HG03135 (cell line): ENCODE results near the gene SLIT3.

Experiments
- ATAC-seq: cut with Tn5 transposase; IDR thresholded peaks from one replicate; pipeline ENCODE4 v1.9.1; 2021; ENCODE audit warnings: mild to moderate bottlenecking, moderate library complexity; ENCODE audit not compliant: unreplicated experiment

SLIT3 gene

DNA sequence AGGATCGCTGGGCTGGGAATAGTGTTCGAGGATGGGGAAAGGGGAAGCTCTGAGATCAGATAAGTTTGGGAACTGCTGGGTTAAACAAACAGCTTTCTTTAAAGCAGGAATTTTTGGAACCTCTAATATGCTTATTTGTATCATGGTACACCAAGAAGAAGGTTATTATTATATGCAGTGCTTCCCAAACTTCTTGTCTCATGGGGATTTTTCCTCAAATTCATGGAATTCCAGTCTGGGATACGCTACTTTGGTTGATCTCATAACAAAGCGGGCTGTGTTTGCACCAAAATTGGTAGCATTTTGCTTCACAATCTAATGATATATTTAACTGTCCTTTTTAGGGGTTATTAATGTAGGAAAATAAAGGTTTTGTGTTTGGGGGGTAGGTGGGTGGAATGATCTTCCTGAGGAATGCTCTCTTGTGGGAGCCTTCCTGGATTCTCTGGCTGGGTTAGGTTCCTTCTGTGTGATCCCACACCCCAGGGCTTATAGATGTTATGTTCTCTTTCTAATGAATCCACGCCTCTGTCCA is 605.6 kb downstream of the SLIT3 start:
- ATAC-seq = no peak

DNA sequence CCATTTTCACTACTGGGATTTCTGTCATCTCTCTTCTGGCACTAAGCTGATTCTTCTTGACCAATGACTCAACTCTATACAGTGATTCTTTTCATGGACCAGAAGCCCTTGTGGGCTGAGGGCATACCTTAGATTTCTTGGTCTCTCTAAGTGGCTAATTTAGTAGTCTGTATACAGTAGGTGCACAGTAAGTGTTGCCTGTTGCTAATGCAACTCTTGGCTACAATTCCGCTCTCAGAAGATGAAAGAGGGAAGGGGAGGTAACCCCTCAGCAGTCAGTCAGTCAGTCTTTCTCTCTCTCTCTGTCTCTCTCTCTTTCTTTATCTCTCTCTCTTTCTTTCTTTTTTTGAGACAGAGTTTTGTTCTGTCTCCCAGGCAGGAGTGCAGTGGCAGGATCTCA is 606.6 kb downstream of the SLIT3 start:
- no peak for ATAC-seq

DNA sequence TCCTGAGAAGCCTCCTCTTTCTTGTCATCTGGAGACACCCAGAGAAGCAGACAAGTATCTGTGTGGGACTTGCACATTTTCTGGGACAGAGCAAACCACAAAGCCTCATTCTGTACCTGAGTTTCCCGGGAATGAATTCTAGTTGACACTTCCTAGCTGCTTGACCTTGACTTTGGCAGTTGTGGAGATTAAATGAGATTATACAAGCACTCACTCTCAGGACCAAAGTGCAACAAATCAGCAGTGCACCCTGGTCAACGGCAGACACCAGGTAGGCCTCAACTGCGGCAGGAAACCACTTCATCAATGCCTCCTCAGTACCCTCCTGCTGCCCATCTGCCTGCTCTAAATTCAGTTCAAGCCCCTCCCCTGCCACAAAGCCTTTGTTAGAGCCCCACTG is 607.1 kb downstream of the SLIT3 start:
- ATAC-seq = no peak

DNA sequence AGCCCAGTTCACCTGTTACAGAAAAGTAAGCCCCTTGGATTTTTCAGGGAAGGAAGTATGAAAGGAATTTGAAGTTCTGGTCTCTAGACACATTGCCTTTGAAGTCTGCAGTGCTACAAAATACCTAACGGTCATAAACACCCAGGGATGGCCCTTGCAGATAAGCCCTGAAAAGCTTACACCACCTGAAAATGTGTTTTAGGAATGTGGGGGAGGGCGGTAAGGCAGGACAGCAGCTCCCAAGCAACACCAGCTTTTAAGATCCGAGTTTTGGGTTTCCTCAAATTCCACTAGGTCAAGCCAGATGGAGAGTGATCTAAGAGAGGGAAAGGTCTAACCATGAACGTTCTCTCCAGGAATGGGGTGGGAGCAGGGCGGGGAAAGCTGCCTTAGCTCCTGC is 607.6 kb downstream of the SLIT3 start:
- no peak for ATAC-seq

DNA sequence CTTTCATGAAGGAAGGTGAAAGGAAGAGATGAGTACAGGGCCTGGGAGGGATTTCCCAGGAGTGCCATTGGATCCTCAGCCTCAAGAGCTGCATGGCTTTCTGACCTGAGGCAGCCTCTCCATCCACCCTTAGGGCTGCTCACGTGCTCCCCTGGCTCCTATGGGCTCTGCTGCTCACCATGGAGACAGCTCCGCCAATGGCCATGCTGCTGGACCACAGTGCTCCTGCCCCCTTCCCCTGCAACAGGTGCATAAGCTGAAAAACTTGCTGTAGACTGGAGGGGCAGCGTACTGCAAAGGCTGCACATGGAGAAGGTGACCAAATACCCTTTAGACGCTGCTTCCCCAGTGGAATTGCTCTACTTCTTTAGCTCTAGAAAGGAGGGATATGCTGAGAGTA is 609.0 kb downstream of the SLIT3 start:
- no peak for ATAC-seq

DNA sequence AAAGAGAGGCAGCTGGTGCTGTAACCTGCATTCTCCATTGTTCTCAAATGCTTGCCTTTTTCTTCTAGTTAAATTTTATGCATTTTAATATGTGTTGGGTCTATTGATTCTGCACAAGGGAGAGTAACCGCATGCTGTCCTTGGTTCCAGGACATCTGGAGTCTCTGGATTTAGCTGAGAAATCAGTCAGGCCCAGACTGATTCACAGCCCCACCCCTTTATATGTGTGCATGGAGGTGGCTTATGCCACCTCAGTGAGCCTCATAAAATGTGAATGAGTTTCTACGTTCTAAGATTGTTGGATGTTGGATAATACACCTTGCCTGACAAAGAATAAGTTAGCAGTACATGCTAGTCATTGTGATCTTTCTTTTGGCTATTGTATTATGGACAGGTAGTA is 611.7 kb downstream of the SLIT3 start:
- ATAC-seq = no peak

DNA sequence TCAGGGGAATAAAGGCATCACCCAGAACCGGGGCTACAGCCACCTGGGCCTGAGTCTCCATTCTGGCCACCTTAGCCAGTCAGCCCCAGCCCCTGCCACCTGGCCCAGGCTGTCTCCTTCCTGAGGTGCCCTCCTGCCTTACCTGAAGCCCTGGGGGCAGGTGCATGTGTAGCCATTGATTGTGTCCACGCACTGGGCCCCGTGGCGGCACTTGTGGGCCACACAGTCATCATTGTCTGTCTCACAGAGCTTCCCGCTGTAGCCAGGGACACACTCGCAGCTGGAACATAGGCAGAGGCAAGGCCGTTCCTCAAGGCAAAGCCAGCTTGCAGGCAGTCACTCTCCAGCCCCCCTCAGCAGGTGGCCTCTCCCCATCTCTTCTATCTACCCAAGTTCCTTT is 614.1 kb downstream of the SLIT3 start:
- no peak for ATAC-seq

DNA sequence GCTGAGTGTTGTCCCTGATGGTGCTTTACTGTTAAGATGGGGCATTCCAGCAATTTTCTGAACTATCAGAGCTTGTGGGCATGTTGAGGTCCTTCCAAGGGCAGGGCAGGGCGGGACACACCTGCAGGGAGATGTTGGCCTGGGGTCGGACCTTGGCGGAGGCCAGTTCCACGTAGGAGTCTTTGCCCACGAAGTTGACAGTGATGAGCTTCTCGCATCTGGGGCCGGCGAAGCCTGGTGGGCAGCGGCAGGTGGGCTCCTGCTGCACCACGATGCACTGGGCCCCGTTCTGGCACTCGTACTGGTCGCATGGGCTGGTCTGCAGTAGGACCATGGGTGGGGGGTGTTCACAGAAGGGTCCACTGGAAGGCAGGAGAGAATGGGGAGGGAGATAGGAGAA is 615.4 kb downstream of the SLIT3 start:
- no peak for ATAC-seq

DNA sequence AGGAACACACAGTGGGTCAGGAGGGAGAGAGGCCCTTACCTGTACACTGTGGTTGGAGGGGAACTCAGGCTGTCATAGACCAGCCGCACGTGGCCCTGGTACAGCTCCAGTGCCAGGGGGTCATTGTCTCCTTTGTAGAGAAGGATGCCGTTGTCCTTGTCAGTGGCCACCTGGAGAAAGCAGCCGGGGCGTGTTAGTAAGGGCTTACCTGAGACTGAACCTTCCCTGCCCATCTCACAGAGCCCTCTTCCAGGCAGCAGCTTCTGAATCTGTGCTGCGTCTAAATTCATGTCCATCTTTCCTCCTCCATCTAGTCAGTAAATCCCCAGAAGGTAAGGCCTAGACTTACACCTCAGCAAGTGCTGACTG is 617.0 kb downstream of the SLIT3 start:
- ATAC-seq = no peak

DNA sequence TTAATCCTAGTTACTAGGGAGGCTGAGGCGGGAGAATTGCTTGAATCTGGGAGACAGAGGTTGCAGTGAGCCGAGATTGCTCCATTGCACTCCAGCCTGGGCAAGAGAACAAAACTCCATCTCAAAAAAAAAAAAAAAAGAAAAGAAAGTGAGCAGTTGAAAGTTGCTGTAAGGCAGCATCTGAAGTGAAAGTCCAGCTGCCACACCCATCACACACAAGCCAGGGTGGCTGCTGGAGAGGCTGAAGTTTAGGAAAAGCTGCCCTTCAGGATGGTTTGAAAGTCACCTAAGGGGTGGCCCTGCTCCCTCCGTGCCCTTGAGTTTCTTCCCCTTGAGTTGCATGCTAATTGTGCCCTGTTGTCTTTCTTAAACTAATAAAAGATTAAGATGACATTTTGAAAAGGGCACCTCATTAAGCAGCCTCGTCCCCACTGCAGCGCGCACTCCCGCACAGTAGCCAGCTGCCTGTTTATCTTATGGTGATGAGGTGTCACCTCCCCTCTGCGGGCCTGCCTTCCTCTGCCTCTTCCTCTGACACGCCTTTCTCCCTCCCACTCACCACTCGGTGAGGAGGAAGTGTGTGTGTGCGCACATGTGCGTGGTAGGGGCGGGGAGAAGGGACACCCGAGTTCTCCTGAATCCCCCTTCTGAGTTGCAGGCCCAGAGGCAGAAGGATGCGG is 617.6 kb downstream of the SLIT3 start:
- no peak for ATAC-seq

DNA sequence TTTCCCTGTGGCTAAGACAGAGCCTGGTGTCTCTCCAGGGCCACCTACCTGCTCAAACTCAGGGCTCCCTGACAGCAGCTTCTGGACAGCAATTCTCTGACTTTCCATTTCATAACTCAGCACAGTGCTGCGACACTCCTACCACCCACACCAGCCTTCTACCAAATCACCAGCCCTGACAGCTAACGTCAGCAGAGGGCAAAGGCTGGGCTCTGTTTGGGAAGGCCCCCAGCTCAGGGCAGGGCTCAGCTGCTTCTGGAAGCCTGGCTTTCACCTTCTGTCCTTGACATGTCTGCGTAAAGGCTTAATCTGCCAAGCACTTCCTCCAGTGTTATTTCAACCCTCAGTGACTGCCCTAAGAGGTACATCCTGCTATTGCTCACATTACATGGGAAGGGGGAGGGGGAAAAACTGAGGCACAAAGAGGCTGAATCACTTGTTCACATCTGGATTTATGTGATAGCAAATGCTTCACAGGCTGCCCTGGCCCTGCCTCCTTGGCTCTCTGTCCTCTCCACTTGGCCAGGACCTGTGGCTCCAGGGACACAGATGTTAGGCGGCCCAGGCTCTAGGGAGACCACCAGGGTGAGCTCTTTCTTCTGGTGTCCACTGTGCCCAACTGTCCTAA is 619.3 kb downstream of the SLIT3 start:
- no peak for ATAC-seq

DNA sequence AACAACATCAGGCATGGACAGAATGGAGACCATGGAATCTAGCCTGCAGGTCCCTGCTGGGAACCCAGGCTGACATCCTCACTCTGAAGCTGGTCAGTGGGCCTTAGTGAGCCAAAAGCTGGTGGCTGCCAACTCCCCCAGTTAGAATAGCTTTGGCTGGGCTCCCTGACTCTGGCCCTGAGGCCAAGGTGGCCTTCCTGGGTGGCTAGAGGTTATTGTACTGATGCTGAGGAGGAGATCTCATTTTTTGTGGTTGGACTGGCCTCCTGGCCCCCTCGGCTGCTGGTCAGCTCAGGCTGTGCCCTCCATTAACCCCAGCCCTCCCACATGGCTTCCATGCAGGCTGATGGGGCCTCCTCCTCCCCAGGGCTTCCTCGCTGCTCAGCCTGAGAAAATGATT is 620.5 kb downstream of the SLIT3 start:
- no peak for ATAC-seq

DNA sequence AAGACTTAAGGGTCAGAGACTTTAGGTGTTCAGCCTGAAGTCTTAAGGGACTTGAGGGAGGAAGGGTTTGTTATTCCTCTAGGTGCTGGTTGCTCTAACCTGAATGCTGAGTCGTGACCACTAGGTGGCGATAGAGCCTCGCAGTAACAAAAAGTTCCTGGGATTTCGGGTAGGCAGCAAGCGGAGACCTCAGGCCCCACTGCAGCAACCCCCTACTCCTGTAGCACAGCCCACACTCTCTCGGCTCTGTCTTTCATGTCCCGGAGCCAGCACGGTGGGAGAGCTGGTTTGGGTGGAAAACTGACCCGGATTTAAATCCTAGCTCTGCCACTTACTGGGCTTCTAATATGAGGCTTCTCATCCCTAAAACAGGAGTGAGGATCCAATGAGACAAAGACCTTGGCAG is 621.4 kb downstream of the SLIT3 start:
- peak; percentile 63 for ATAC-seq

DNA sequence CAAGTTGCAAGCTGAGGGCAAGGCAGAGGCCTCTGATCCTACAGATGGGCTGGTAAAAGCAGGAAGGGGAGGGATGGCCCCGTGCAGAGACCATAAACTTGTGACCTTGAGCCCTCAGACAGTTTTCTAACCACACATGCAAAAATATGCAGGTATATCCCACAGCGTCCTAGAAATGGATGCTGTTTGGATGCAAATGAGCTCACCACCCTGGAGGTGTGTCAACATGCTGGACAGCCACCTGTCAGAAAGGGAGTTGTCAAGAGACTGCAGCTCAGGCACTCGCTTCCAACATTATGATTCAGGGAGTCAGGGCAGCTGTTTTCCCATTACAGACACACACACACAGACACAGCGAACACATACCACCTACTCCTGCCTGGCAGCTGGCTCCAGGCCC is 624.4 kb downstream of the SLIT3 start:
- ATAC-seq = no peak

DNA sequence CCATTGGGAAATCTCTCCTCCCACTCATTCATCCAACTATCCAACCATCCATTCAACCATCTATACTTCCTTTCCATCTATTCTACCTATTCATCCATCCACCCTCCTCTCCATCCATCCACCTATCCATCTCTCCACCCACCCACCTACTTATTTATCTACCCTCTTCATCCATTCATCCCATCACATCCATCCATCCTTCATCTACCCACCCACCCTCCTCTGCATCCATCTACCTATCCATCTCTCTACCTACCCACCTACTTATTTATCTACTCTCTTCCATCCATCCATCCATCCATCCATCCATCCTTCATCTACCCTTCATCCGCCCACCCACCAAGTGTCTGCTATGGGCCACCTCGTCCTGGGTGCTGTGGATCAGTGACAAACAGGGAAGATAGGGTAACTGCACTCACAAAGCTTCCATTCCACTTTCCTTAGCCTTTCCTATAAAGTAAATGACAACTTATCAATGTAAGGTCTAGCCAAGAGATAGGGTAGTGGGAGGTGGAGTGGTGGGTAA is 625.0 kb downstream of the SLIT3 start:
- no peak for ATAC-seq

DNA sequence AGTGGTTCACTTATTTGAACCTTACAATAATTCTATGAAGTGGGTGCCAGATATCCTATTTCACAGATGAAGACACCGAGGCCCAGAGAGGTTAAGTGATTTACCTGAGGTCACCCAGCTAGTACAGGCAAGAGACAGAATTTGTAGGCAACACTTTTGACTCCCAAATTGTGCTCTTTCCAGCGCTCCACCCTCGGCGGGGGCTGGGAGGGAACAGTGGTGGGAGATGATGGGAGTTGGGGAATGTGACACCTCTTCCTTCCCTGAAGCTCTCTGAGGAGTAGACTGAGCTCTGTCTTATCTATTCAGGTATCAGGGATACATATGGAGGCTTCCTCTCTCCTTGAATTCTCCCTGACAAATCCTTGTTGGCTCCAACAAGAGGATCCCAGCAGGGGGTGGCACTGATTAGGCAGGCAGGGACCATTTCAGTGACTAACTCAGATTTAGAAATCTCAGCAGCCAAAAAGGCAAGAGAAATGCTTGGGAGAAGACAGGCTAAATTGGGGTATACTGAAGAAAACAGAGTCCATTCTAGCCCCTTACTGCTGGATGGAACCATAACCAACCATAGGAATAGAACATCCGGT is 626.0 kb downstream of the SLIT3 start:
- ATAC-seq = no peak

DNA sequence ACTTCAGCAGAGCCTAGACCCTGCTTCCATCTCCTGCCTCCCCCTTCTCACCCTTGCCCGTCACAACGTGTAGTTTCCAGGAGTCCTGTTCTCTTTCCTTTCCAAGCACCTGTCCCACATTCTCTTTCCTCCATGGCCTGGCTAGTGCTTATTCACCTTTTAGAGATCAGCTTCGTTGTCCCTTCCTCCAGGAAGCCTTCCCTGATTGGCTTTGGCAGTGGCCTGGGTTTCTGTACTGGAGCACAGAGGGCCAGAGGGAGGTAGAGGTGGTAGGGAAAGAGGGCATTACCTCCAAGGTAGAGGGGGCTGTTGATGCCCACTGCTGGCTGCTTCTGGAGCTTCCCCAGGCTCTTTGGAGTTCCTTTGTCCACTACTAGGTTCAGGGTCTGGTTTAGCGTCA is 628.1 kb downstream of the SLIT3 start:
- ATAC-seq = no peak

DNA sequence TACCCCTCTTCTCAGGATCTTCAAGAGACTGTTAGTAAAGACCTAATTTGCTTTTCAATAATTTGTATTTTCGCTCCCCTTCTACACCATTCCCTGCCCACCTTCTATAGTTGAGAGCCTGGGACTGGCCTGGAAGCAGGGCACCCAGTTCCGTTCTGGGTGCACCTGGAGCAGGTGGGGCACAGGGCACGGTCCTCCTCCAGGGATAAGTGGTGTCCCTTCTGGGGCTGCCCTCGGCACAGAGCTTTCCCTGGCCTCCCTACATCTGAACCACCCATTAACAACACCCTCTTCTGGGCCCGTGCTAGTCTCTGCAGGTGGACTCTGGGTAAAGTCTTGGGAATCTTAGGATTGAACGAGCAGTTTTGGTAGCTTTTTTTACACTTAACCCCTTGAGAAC is 628.9 kb downstream of the SLIT3 start:
- no peak for ATAC-seq

DNA sequence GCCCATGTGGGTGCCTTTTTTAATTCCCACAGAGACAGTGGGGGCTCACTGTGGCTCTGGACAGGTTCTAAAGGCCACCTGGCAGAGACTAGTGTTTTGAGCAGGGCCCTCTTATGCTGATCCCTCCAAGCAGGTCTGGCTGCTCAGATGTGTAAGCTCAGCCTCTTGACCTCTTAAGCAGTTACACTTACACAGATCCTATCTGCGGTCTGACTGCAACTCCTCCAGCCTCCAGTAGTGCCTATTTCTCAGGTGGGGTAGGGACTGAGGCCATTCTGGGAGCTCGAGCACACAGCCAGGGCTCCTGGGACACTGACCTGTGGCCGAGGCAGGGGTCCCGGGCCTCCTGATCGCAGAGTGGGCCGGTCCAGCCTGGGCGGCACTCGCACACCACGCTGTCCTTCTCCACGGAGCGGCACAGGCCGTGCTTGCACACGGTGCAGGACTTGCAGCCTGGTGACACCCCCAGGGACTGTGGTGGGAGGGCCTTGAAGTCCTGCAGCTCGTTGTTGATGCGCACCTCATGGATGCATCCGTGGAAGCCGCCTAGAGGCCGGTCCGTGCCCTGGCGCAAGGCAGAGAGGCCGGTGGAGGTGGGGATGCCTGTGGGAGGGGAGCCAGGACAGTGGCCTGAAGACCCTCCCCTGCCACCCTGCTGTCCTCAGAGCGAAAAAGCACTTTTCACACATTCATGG is 629.9 kb downstream of the SLIT3 start:
- no peak for ATAC-seq

DNA sequence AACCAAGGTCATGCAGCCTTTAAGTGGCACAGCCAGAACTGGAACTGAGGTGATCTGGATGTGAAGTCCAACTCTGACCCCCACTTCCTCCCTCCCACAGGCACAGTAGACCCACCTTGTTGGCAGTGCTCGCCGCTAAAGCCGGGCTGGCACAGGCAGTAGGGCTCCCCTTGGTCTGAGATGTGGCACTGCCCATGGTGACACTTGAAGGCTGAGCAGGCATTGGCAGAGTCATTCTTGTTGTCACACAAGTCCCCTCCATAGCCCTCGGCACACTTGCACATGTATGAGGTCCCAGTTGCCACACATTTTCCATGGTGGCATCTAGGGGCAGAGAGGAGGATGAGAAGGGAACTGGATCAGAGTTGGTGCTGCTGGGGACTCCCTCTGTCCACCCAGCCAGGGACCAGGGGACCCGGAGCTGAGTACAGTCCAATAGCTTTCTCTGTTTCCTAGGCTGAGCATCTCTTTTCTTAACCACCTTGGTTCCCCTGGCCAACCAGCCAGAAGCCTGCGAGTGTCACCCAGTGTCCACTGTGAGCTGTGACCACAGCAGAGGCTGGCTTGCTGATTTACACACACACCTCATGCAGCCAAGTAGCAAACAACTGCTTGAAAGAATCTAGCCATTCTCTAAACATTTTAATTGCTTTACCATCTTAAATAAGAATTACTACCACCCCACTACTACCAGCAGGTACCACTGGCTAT is 631.1 kb downstream of the SLIT3 start:
- no peak for ATAC-seq

DNA sequence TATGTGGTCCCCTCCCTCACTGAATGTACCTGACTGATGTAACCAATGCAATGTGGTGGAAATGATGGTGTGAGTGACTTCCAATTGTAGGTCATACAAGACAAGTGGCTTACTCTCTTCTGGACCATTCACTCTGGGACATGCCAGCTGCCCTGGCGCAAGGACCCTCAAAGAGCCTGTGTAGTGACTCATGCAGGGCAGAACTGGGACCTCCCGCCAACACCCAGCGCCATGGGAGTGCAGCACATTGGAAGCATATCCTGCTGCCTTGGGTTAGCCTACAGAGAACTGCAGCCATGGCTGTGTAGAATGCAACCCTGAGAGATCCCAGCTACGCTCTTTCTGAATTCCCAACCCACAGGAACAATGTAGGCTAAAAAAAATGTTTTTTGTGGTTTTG is 631.8 kb downstream of the SLIT3 start:
- ATAC-seq = no peak
